Neuronal stem cell (in vitro differentiated cells): ENCODE measurements around the gene LPIN1.
A peak's percentile ranks its signal among the peaks of the same experiment; 100 is the strongest.

Experiments
- DNase-seq: peaks from one replicate; pipeline ENCODE4 v3.0.0-alpha.2; 2013; ENCODE audit warnings: low spot score
- H2AFZ ChIP-seq: one replicate; pipeline ENCODE4 v1.6.1; 2013; ENCODE audit warnings: mild to moderate bottlenecking, low read length, inconsistent platforms
- H2AK5ac ChIP-seq: 2 replicates; pipeline ENCODE4 v1.6.1; 2013; ENCODE audit warnings: low read depth, mild to moderate bottlenecking, inconsistent platforms, low read length, moderate library complexity, mixed read lengths
- H2BK120ac ChIP-seq: 2 replicates; pipeline ENCODE4 v1.6.1; 2013; ENCODE audit warnings: low read depth, mild to moderate bottlenecking, inconsistent platforms, low read length, moderate library complexity, mixed read lengths
- H2BK12ac ChIP-seq: one replicate; pipeline ENCODE4 v1.6.1; 2013; ENCODE audit warnings: low read length, inconsistent platforms
- H2BK15ac ChIP-seq: 2 replicates; pipeline ENCODE4 v1.6.1; 2013; ENCODE audit warnings: mild to moderate bottlenecking, low read length, inconsistent platforms, mixed read lengths
- H2BK5ac ChIP-seq: one replicate; pipeline ENCODE4 v1.6.1; 2013; ENCODE audit warnings: inconsistent platforms, mild to moderate bottlenecking, low read length, moderate library complexity
- H3K14ac ChIP-seq: one replicate; pipeline ENCODE4 v1.6.1; 2013; ENCODE audit warnings: low read length, inconsistent platforms
- H3K18ac ChIP-seq: 2 replicates; pipeline ENCODE4 v1.6.1; 2013; ENCODE audit warnings: low read length, inconsistent platforms
- H3K23ac ChIP-seq: 2 replicates; pipeline ENCODE4 v1.6.1; 2013; ENCODE audit warnings: low read depth, mild to moderate bottlenecking, mixed read lengths, low read length, inconsistent platforms; ENCODE audit not compliant: poor library complexity
- H3K27ac ChIP-seq: replicated peaks from 3 replicates; pipeline ENCODE4 v1.5.1; 2013; ENCODE audit warnings: low read length, inconsistent platforms
- H3K27me3 ChIP-seq, 3 experiments: 2 replicates each; pipeline ENCODE4 v1.6.1; 2013; ENCODE audit warnings: low read length in 3 of 3, mild to moderate bottlenecking in 2 of 3, inconsistent platforms in 1 of 3, low read depth in 1 of 3, mixed read lengths in 1 of 3, moderate library complexity in 1 of 3; ENCODE audit not compliant: control insufficient read depth in 3 of 3, insufficient read depth in 3 of 3
- H3K36me3 ChIP-seq, 2 donors: replicated peaks in 1 of 2; 2 replicates each; pipeline ENCODE4 v1.6.1; 2013; ENCODE audit warnings: low read length in 2 of 2; ENCODE audit not compliant: control insufficient read depth in 2 of 2, insufficient read depth in 2 of 2
- H3K4ac ChIP-seq: 2 replicates; pipeline ENCODE4 v1.6.1; 2013; ENCODE audit warnings: inconsistent platforms, mild to moderate bottlenecking, low read length, moderate library complexity
- H3K4me1 ChIP-seq, 2 donors: 1 replicate in 1 of 2; 2 replicates in 1 of 2; pipeline ENCODE4 v1.6.1; 2013; ENCODE audit warnings: low read length in 2 of 2, low read depth in 1 of 2; ENCODE audit not compliant: control insufficient read depth in 2 of 2, insufficient read depth in 1 of 2
- H3K4me2 ChIP-seq: one replicate; pipeline ENCODE4 v1.6.1; 2013; ENCODE audit warnings: mild to moderate bottlenecking, low read length, inconsistent platforms; ENCODE audit not compliant: insufficient read depth, poor library complexity, severe bottlenecking
- H3K4me3 ChIP-seq, 2 donors: 2 replicates each; pipeline ENCODE4 v1.5.1; 2013; ENCODE audit warnings: low read length in 2 of 2, mild to moderate bottlenecking in 2 of 2, inconsistent platforms in 1 of 2, moderate library complexity in 1 of 2
- H3K79me1 ChIP-seq: one replicate; pipeline ENCODE4 v1.6.1; 2013; ENCODE audit warnings: low read depth, mild to moderate bottlenecking, inconsistent platforms, low read length, moderate library complexity
- H3K9ac ChIP-seq: one replicate; pipeline ENCODE4 v1.6.1; 2013; ENCODE audit warnings: mild to moderate bottlenecking, low read depth, low read length, inconsistent platforms; ENCODE audit not compliant: poor library complexity
- H3K9me3 ChIP-seq, 2 donors: replicated peaks in 1 of 2; 2 replicates each; pipeline versions ENCODE3 to v1.6.1; 2013; ENCODE audit warnings: low read length in 2 of 2, mild to moderate bottlenecking in 2 of 2, inconsistent platforms in 1 of 2, low read depth in 1 of 2, mixed read lengths in 1 of 2, moderate library complexity in 1 of 2; ENCODE audit not compliant: control insufficient read depth in 2 of 2, insufficient read depth in 1 of 2
- H4K8ac ChIP-seq: one replicate; pipeline ENCODE4 v1.6.1; 2013; ENCODE audit warnings: low read depth, mild to moderate bottlenecking, inconsistent platforms, low read length, moderate library complexity
- H4K91ac ChIP-seq: one replicate; pipeline ENCODE4 v1.6.1; 2013; ENCODE audit warnings: low read length, low read depth, mild to moderate bottlenecking, inconsistent platforms; ENCODE audit not compliant: poor library complexity
- WGBS, 2 donors: extraction: QIAGEN DNeasy Blood & Tissue Kit; methylation state at CpG; one replicate each; pipeline ENCODE4 v1.1.7; 2013; ENCODE audit warnings: missing lambda C conversion rate in 2 of 2, mixed read lengths in 1 of 2; ENCODE audit not compliant: insufficient read length in 2 of 2, insufficient replicate concordance in 1 of 2; ENCODE audit errors: extremely low coverage in 2 of 2; 5-methylcytosine and 5-hydroxymethylcytosine counted together

LPIN1 gene

GRCh38 chr2:11790228-11790627 lies 43.8 kb downstream of the LPIN1 start:
- Histone ChIP-seq H3K14ac (no peak overlapping the region), H4K8ac (no peak overlapping the region), H3K79me1 (no peaks in the 10 kb centered on the region), H3K4ac (no peak overlapping the region), H3K23ac (no peak overlapping the region), H4K91ac (no peak overlapping the region), H2BK12ac (no peak overlapping the region), H2BK5ac (no peak overlapping the region), H3K4me3 (peak overlapping the region in 1 of 2 donors; percentile 46), H3K36me3 (peaks cover 52 to 98% of the 10 kb centered on the region in 2 donors), H3K9me3 (peaks cover 5 to 15% of the 10 kb centered on the region in 2 donors), H3K9ac (no peak overlapping the region), H3K27me3 (peaks cover 0 to 2% (median 0%) of the 10 kb centered on the region in 3 experiments), H2BK15ac (no peak overlapping the region), H2AFZ (no peak overlapping the region), H3K4me2 (no peak overlapping the region), H3K4me1 (peaks cover 0 to 3% of the 10 kb centered on the region in 2 donors), H3K27ac (no peak overlapping the region), H3K18ac (no peak overlapping the region), H2BK120ac (no peak overlapping the region), H2AK5ac (no peak overlapping the region)
- no peak for DNase-seq
- no CpG with 5 or more reads among the region's 7 CpGs for WGBS, 2 donors

GRCh38 chr2:11795590-11795989 lies 49.2 kb downstream of the LPIN1 start:
- peaks cover 0 to 9% of the 10 kb centered on the region in 2 donors for H3K9me3 ChIP-seq
- no peaks in the 10 kb centered on the region for H3K4me1 ChIP-seq
- no peak overlapping the region for H3K4ac ChIP-seq
- no peak overlapping the region for H3K14ac ChIP-seq
- H3K4me2 ChIP-seq = no peak overlapping the region
- H2BK5ac ChIP-seq = no peak overlapping the region
- no peak overlapping the region for H2BK15ac ChIP-seq
- H3K27me3 ChIP-seq = no peaks in the 10 kb centered on the region
- H4K91ac ChIP-seq = no peak overlapping the region
- H2BK12ac ChIP-seq = no peak overlapping the region
- no peaks in the 10 kb centered on the region for H3K79me1 ChIP-seq
- H3K18ac ChIP-seq = no peak overlapping the region
- DNase-seq = no peak
- H3K9ac ChIP-seq = no peak overlapping the region
- H3K27ac ChIP-seq = no peak overlapping the region
- H3K4me3 ChIP-seq = no peak overlapping the region
- no peak overlapping the region for H2AK5ac ChIP-seq
- no peak overlapping the region for H4K8ac ChIP-seq
- no peak overlapping the region for H3K23ac ChIP-seq
- H2AFZ ChIP-seq = no peak overlapping the region
- WGBS, 2 donors = no CpG with 5 or more reads among the region's 2 CpGs
- H2BK120ac ChIP-seq = no peak overlapping the region
- H3K36me3 ChIP-seq = peaks cover 32 to 96% of the 10 kb centered on the region in 2 donors

- WGBS, 2 donors = no CpG with 5 or more reads among the region's 18 CpGs
Observed at GRCh38 chr2:11796190-11797171, 50.0 kb downstream of the LPIN1 start.

GRCh38 chr2:11797846-11798245 lies 51.4 kb downstream of the LPIN1 start:
- no peak for DNase-seq
- H2BK15ac ChIP-seq = no peak overlapping the region
- no peak overlapping the region for H4K8ac ChIP-seq
- no peak overlapping the region for H2AFZ ChIP-seq
- H2BK120ac ChIP-seq = no peak overlapping the region
- H3K4me2 ChIP-seq = no peak overlapping the region
- H3K9me3 ChIP-seq = no peaks in the 10 kb centered on the region
- peaks cover 28 to 90% of the 10 kb centered on the region in 2 donors for H3K36me3 ChIP-seq
- H3K27me3 ChIP-seq = no peaks in the 10 kb centered on the region
- H2AK5ac ChIP-seq = no peak overlapping the region
- no peak overlapping the region for H3K27ac ChIP-seq
- no peak overlapping the region for H2BK5ac ChIP-seq
- no peak overlapping the region for H3K9ac ChIP-seq
- no peak overlapping the region for H2BK12ac ChIP-seq
- peaks cover 2% of the 10 kb centered on the region for H3K79me1 ChIP-seq
- no peak overlapping the region for H3K18ac ChIP-seq
- H3K14ac ChIP-seq = no peak overlapping the region
- no CpG with 5 or more reads among the region's 6 CpGs for WGBS, 2 donors
- no peak overlapping the region for H3K4ac ChIP-seq
- H3K4me1 ChIP-seq = no peaks in the 10 kb centered on the region
- no peak overlapping the region for H3K4me3 ChIP-seq
- H3K23ac ChIP-seq = no peak overlapping the region
- no peak overlapping the region for H4K91ac ChIP-seq

More at GRCh38 chr2:11796190-11797171, 50.0 kb downstream of the LPIN1 start:
- Histone ChIP-seq H4K91ac (no peak overlapping the region), H3K4ac (no peak overlapping the region), H4K8ac (no peak overlapping the region), H3K9ac (peak overlapping the region; percentile 17), H3K36me3 (peaks cover 32 to 93% of the 10 kb centered on the region in 2 donors), H2BK5ac (no peak overlapping the region), H3K27me3 (no peaks in the 10 kb centered on the region), H2BK15ac (no peak overlapping the region), H3K27ac (no peak overlapping the region), H2AK5ac (no peak overlapping the region), H3K4me1 (no peaks in the 10 kb centered on the region), H3K18ac (no peak overlapping the region), H3K9me3 (peaks cover 0 to under 1% of the 10 kb centered on the region in 2 donors), H3K4me2 (no peak overlapping the region), H2BK120ac (no peak overlapping the region), H3K23ac (no peak overlapping the region), H3K79me1 (no peaks in the 10 kb centered on the region), H3K14ac (no peak overlapping the region), H2AFZ (no peak overlapping the region), H3K4me3 (no peak overlapping the region), H2BK12ac (no peak overlapping the region)
- no peak for DNase-seq
